Measurements from ENCODE around the gene DYNLL1.

DNA sequence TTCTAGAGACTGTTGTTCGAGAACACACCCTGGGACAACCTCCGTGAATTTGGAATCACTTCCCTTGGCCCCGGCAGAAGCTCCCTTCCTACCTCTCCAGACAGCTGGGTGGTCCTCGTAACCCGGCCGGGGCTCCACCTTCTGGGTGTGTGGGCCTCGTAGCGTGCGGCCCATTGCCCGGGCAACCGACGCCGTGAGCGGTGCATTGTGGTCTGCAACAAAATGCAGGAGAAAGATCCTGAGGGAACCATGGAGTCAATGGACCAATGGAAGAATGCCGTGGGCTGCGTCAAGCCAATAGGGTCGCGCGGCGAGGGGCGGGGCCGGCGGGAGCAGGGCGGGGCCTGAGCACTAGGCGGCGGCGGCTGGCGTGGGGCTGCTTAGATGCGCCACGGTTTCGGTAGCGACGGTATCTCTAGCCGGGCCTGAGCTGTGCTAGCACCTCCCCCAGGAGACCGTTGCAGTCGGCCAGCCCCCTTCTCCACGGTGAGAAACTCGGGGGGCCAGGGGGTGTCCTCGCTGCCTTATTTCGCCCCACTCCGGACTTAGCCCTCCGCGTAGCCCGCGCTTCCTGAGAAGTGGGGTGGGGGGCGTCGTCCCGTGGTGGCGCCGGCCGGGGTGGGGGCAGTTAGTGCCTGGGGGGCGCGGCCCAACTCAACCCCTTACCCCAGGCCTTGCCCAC is at the start of gene DYNLL1:
- TF ChIP-seq, protein P1, sequence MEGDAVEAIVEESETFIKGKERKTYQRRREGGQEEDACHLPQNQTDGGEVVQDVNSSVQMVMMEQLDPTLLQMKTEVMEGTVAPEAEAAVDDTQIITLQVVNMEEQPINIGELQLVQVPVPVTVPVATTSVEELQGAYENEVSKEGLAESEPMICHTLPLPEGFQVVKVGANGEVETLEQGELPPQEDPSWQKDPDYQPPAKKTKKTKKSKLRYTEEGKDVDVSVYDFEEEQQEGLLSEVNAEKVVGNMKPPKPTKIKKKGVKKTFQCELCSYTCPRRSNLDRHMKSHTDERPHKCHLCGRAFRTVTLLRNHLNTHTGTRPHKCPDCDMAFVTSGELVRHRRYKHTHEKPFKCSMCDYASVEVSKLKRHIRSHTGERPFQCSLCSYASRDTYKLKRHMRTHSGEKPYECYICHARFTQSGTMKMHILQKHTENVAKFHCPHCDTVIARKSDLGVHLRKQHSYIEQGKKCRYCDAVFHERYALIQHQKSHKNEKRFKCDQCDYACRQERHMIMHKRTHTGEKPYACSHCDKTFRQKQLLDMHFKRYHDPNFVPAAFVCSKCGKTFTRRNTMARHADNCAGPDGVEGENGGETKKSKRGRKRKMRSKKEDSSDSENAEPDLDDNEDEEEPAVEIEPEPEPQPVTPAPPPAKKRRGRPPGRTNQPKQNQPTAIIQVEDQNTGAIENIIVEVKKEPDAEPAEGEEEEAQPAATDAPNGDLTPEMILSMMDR (IDR thresholded peaks at IDR 0.05): peak in 3 of 4 experiments; percentile 5 to 55 (median 30)
- peak; percentile 91 for TF ChIP-seq POLR2AphosphoS5 (IDR thresholded peaks at IDR 0.05)
